SK-N-SH treated with all-trans-retinoic acid at 6 μM for 48 hours (cell line): Measurements from ENCODE around the gene MACC1.

Experiments used
- ISL1 ChIP-seq: fragments of 250-450 bp; sonication (Bioruptor Pico); IDR thresholded peaks from 2 replicates; pipeline ENCODE4 v2.1.2; 2022; ENCODE audit warnings: mild to moderate bottlenecking, moderate library complexity
- TF ChIP-seq, protein P1 (sequence below): fragments of 250-450 bp; sonication (Bioruptor Pico); IDR thresholded peaks from 2 replicates; pipeline ENCODE4 v1.5.0; 2020; ENCODE audit warnings: mild to moderate bottlenecking, moderate library complexity
- TF ChIP-seq, protein P2 (sequence below): fragments of 250-450 bp; sonication (Bioruptor Pico); IDR thresholded peaks from 2 replicates; pipeline ENCODE4 v1.5.1; 2020; ENCODE audit warnings: low read depth, mild to moderate bottlenecking, moderate library complexity

DNA sequence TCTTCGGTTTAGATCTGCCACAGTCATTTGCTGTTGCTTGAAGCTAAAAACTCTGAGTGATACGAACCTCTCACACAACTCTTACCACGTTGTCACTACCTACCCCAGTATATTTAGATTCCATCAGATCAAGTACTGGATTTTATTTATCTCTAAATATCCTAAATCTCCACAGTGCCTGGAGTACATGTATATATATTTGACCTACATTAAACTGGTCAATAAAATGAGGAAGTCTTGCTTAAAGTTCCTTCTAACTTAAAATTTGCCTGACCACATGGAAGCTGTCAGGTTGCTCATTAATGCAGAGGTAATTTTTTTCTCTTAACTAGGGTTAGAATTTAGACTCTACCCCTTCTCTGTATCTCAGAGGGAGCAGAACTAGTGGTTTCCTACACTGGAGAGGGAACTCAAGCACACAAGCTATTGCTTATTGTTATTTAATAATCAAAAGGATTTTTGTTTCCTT is 3.1 kb upstream of the MACC1 start:
- TF ChIP-seq, protein P1, sequence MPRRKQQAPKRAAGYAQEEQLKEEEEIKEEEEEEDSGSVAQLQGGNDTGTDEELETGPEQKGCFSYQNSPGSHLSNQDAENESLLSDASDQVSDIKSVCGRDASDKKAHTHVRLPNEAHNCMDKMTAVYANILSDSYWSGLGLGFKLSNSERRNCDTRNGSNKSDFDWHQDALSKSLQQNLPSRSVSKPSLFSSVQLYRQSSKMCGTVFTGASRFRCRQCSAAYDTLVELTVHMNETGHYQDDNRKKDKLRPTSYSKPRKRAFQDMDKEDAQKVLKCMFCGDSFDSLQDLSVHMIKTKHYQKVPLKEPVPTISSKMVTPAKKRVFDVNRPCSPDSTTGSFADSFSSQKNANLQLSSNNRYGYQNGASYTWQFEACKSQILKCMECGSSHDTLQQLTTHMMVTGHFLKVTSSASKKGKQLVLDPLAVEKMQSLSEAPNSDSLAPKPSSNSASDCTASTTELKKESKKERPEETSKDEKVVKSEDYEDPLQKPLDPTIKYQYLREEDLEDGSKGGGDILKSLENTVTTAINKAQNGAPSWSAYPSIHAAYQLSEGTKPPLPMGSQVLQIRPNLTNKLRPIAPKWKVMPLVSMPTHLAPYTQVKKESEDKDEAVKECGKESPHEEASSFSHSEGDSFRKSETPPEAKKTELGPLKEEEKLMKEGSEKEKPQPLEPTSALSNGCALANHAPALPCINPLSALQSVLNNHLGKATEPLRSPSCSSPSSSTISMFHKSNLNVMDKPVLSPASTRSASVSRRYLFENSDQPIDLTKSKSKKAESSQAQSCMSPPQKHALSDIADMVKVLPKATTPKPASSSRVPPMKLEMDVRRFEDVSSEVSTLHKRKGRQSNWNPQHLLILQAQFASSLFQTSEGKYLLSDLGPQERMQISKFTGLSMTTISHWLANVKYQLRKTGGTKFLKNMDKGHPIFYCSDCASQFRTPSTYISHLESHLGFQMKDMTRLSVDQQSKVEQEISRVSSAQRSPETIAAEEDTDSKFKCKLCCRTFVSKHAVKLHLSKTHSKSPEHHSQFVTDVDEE, result no peak
- no peak for TF ChIP-seq ISL1 (CRISPR knock-in tag)
- TF ChIP-seq, protein P2, sequence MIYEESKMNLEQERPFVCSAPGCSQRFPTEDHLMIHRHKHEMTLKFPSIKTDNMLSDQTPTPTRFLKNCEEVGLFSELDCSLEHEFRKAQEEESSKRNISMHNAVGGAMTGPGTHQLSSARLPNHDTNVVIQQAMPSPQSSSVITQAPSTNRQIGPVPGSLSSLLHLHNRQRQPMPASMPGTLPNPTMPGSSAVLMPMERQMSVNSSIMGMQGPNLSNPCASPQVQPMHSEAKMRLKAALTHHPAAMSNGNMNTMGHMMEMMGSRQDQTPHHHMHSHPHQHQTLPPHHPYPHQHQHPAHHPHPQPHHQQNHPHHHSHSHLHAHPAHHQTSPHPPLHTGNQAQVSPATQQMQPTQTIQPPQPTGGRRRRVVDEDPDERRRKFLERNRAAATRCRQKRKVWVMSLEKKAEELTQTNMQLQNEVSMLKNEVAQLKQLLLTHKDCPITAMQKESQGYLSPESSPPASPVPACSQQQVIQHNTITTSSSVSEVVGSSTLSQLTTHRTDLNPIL, result no peak
